HepG2 (cell line): Measurements from ENCODE around the gene COQ8B. TPM values are rescaled to one million over a fixed set of nuclear protein-coding genes. Genes with fewer than 3 reads are reported as not detected.

Source experiments
- ATAC-seq: fragments of 200-7000 bp; cut with Tn5 transposase; 3 replicates; pipeline ENCODE4 v1.9.1; 2020; ENCODE audit warnings: mild to moderate bottlenecking, moderate library complexity
- BruUV-seq: library from RNA; stranded (reverse); fragments of 400-500 nt; replicated peaks from 2 replicates; lab custom pipeline; 2021; lab: Mats Ljungman, UMichigan
- CTCF ChIA-PET: fragments of 300-600 bp; formaldehyde crosslinking; extraction: SDS; loops from one replicate; lab custom pipeline; 2021; ENCODE audit warnings: low total read pairs, inconsistent platforms, low intra/inter-chr PET ratio; lab: Yijun Ruan, JAX
- POLR2A ChIA-PET: fragments of 350-600 bp; sonication (Branson Sonifier 250); formaldehyde crosslinking; loops from one replicate; lab custom pipeline; 2020; ENCODE audit warnings: antibody characterized with exemption, inconsistent platforms; lab: Yijun Ruan, JAX
- DNase-seq: peaks from one replicate; pipeline ENCODE4 v3.0.0-alpha.2; 2015; ENCODE audit warnings: low spot score
- FAIRE-seq: peaks from 3 replicates; lab custom pipeline; 2011; peaks lifted over from hg19 to GRCh38; lab: Jason Lieb, UNC
- H2AFZ ChIP-seq: one replicate; pipeline ENCODE4 v1.6.1; 2011; ENCODE audit warnings: low read length, inconsistent platforms
- H3K27ac ChIP-seq: fragments of 300-600 bp; 3 replicates; pipeline ENCODE4 v1.8.0; 2011; ENCODE audit warnings: mixed run types, mild to moderate bottlenecking, mixed read lengths, low read length, inconsistent platforms; ENCODE audit not compliant: insufficient read depth; ENCODE audit errors: extremely low read length
- H3K27me3 ChIP-seq, 2 experiments: fragments of 200-600 bp in 1 of 2; 2 replicates in 1 of 2; 3 replicates in 1 of 2; pipeline versions ENCODE4 v1.6.0 to v1.8.0; 2011; ENCODE audit warnings: low read length in 2 of 2, mild to moderate bottlenecking in 2 of 2, moderate library complexity in 2 of 2, inconsistent platforms in 1 of 2; ENCODE audit not compliant: insufficient read depth in 2 of 2, control insufficient read depth in 1 of 2
- H3K36me3 ChIP-seq, 2 experiments: fragments of 200-600 bp in 1 of 2; replicated peaks in 1 of 2; 2 replicates in 1 of 2; 3 replicates in 1 of 2; pipeline versions ENCODE4 v1.5.1 to v1.8.0; 2011; ENCODE audit warnings: low read length in 2 of 2, inconsistent platforms in 1 of 2; ENCODE audit not compliant: insufficient read depth in 2 of 2, control insufficient read depth in 1 of 2
- H3K4me1 ChIP-seq: 2 replicates; pipeline ENCODE4 v1.5.1; 2012; ENCODE audit warnings: low read length, inconsistent platforms; ENCODE audit not compliant: insufficient read depth
- H3K4me2 ChIP-seq: 2 replicates; pipeline ENCODE4 v1.6.0; 2011; ENCODE audit warnings: low read depth, low read length, inconsistent platforms
- H3K4me3 ChIP-seq, 3 experiments: fragments of 200-600 bp in 1 of 3; sonication (generic), shearing (Covaris generic) in 1 of 3; replicated peaks in 1 of 3; 2 replicates each; pipeline ENCODE4 v1.5.1; 2011 to 2016; ENCODE audit warnings: low read length in 3 of 3, inconsistent platforms in 2 of 3, low read depth in 2 of 3, mild to moderate bottlenecking in 2 of 3, control low read depth in 1 of 3, mixed read lengths in 1 of 3; ENCODE audit not compliant: insufficient read depth in 1 of 3
- H3K79me2 ChIP-seq: one replicate; pipeline ENCODE4 v1.6.1; 2011; ENCODE audit warnings: low read length, inconsistent platforms; ENCODE audit not compliant: insufficient read depth
- H3K9ac ChIP-seq: 2 replicates; pipeline ENCODE4 v1.6.0; 2011; ENCODE audit warnings: mild to moderate bottlenecking, low read depth, low read length, inconsistent platforms; ENCODE audit not compliant: insufficient read depth
- H3K9me3 ChIP-seq: 2 replicates; pipeline ENCODE4 v1.5.1; 2012; ENCODE audit warnings: mild to moderate bottlenecking, low read length
- H4K20me1 ChIP-seq: 2 replicates; pipeline ENCODE4 v1.6.0; 2011; ENCODE audit warnings: inconsistent platforms, mild to moderate bottlenecking, low read length, moderate library complexity; ENCODE audit not compliant: insufficient read depth
- ASH2L ChIP-seq: fragments of 300-600, 200-600 bp; sonication (generic); IDR thresholded peaks from 2 replicates; pipeline ENCODE4 v1.7.0; 2017; ENCODE audit warnings: low read depth, mild to moderate bottlenecking, moderate library complexity, mixed read lengths, low read length; ENCODE audit not compliant: insufficient read length
- CCAR2 ChIP-seq: fragments of 200-400 bp; formaldehyde crosslinking; optimal IDR thresholded peaks from 2 replicates; pipeline ENCODE3; 2018; ENCODE audit warnings: low read depth, mild to moderate bottlenecking, low read length, moderate library complexity
- EEA1 ChIP-seq: sonication (generic); formaldehyde crosslinking; IDR thresholded peaks from 2 replicates; pipeline ENCODE4 v1.5.1; 2020; ENCODE audit warnings: mild to moderate bottlenecking, missing genetic modification reagents, borderline replicate concordance
- GLMP ChIP-seq: sonication (generic); formaldehyde crosslinking; IDR thresholded peaks from 2 replicates; pipeline ENCODE4 v1.9.0; 2021; ENCODE audit warnings: missing genetic modification reagents, mild to moderate bottlenecking, borderline replicate concordance
- MED13 ChIP-seq: sonication (generic); formaldehyde crosslinking; IDR thresholded peaks from 2 replicates; pipeline ENCODE4 v1.5.0; 2020; ENCODE audit warnings: missing genetic modification reagents
- MXD4 ChIP-seq: IDR thresholded peaks from 2 replicates; pipeline ENCODE4 v1.6.1; 2016; ENCODE audit warnings: mild to moderate bottlenecking, missing biosample characterization, missing genetic modification reagents
- TAF1 ChIP-seq: sonication (generic); formaldehyde crosslinking; IDR thresholded peaks from 2 replicates; pipeline ENCODE4 v1.4.0; 2020; ENCODE audit warnings: missing genetic modification reagents
- TBP ChIP-seq: sonication (generic); formaldehyde crosslinking; IDR thresholded peaks from 2 replicates; pipeline ENCODE4 v1.5.0; 2020; ENCODE audit warnings: missing genetic modification reagents
- TCF12 ChIP-seq, 2 experiments: fragments of 450-650 bp in 1 of 2; sonication (generic) in 1 of 2; formaldehyde crosslinking in 1 of 2; IDR thresholded peaks; 2 replicates each; pipeline versions ENCODE4 v1.6.1 to v1.8.0; 2017 to 2022; ENCODE audit warnings: antibody characterized with exemption in 1 of 2, mild to moderate bottlenecking in 1 of 2, missing genetic modification reagents in 1 of 2, moderate library complexity in 1 of 2
- TMF1 ChIP-seq: sonication (generic); formaldehyde crosslinking; IDR thresholded peaks from 2 replicates; pipeline ENCODE4 v1.8.1; 2022; ENCODE audit warnings: low read depth, missing genetic modification reagents
- XBP1 ChIP-seq: sonication (generic); formaldehyde crosslinking; IDR thresholded peaks from 2 replicates; pipeline ENCODE4 v1.5.0; 2020; ENCODE audit warnings: missing genetic modification reagents
- ZNF263 ChIP-seq: sonication (generic); formaldehyde crosslinking; IDR thresholded peaks from 2 replicates; pipeline ENCODE4 v1.4.0; 2020; ENCODE audit warnings: missing genetic modification reagents
- ZNF292 ChIP-seq: sonication (generic); formaldehyde crosslinking; IDR thresholded peaks from 2 replicates; pipeline ENCODE4 v1.8.1; 2022; ENCODE audit warnings: mild to moderate bottlenecking, low read depth, missing genetic modification reagents, borderline replicate concordance
- ZNF546 ChIP-seq: sonication (generic); formaldehyde crosslinking; conservative IDR thresholded peaks from 2 replicates; pipeline ENCODE4 v1.8.1; 2023; ENCODE audit warnings: mild to moderate bottlenecking, missing genetic modification reagents
- ZNF724P ChIP-seq: sonication (generic); formaldehyde crosslinking; IDR thresholded peaks from 2 replicates; pipeline ENCODE4 v1.8.0; 2022; ENCODE audit warnings: missing genetic modification reagents, borderline replicate concordance
- ZSCAN25 ChIP-seq: sonication (generic); formaldehyde crosslinking; IDR thresholded peaks from 2 replicates; pipeline ENCODE4 v1.8.0; 2022; ENCODE audit warnings: mild to moderate bottlenecking, missing genetic modification reagents
- WGBS: methylation state at CpG from one replicate; pipeline ENCODE4 v1.1.6; 2017; ENCODE audit warnings: low lambda C conversion rate; 5-methylcytosine and 5-hydroxymethylcytosine counted together
- in situ Hi-C: cut with HindIII; loops from 2 replicates; pipeline ENCODE4 v1.10.0; 2017; ENCODE audit warnings: low pct_unique_long_range_greater_than_20kb; ENCODE audit not compliant: extremely low pct_ligation_motif_present
- intact Hi-C: fragments of 100-400 bp; cut with micrococcal nuclease; formaldehyde crosslinking; loops from one replicate; pipeline ENCODE4 v1.10.0; 2022; ENCODE audit not compliant: unreplicated experiment
- polyA plus RNA-seq, 8 experiments: library from polyadenylated mRNA; depleted of rRNA in 3 of 8; stranded (reverse) in 7 of 8; unstranded in 1 of 8; fragments of >200 nt; fragmentation: Illumina TruSeq in 4 of 8; extraction: Trizol in 4 of 8; gene quantifications; 2 replicates each; pipeline versions ENCODE4 v1.2.1 to v1.2.3, GENCODE V29; 2011 to 2016; ENCODE audit warnings: low read depth in 4 of 8, missing spikeins in 1 of 8, mixed read lengths in 1 of 8; ENCODE audit not compliant: insufficient read depth in 1 of 8
- total RNA-seq, 5 experiments: library from RNA; depleted of rRNA; stranded (reverse); fragments of >200 nt; fragmentation: Illumina TruSeq; extraction: Trizol; gene quantifications; 2 replicates each; pipeline ENCODE4 v1.2.3, GENCODE V29; 2016; ENCODE audit warnings: low read depth in 1 of 5
- TF ChIP-seq, protein P1 (sequence below): sonication (generic); formaldehyde crosslinking; IDR thresholded peaks from 2 replicates; pipeline ENCODE4 v1.8.0; 2022; ENCODE audit warnings: low read depth, missing genetic modification reagents
- TF ChIP-seq, protein P2 (sequence below): sonication (generic); formaldehyde crosslinking; IDR thresholded peaks from 2 replicates; pipeline ENCODE4 v1.5.0; 2020; ENCODE audit warnings: mild to moderate bottlenecking, missing genetic modification reagents

The COQ8B gene
- total and polyA plus RNA-seq, 2 of the 13 experiments (the other 11 are each of a cell fraction or from before 2014, with no cell fraction given) = 12.3 to 17.2 TPM

GRCh38 chr19:40750874-40751537, 34.3 kb upstream of the COQ8B start, which contains the start of gene SNRPA:
TSS of gene SNRPA (plus strand) at chr19:40751203. CDS start at chr19:40751409, 206 bp downstream.
- POLR2A ChIA-PET = interaction anchor here (0.7 to 7.8 kb wide), 30 partner anchors 9 to 1531 kb away, joined by 3 to 90 read pairs (median 5); partner anchors contain the start of genes COQ8B, EGLN2, ITPKC and MIA
- no peak for FAIRE-seq
- Histone ChIP-seq H4K20me1 (peaks cover 22% of the 10 kb centered on the region), H3K27me3 (no peaks in the 10 kb centered on the region; a peak in 1 of 5 replicates), H3K4me2 (peak within 1 kb of the TSS; percentile 99), H3K9me3 (no peaks in the 10 kb centered on the region), H3K27ac (peak within 1 kb of the TSS; percentile 95), H3K36me3 (peaks cover under 1 to 8% of the 10 kb centered on the region in 2 experiments; a peak in 4 of 5 replicates), H3K4me1 (peaks cover 68% of the 10 kb centered on the region), H3K79me2 (peaks cover 55% of the 10 kb centered on the region), H3K9ac (peak within 1 kb of the TSS; percentile 96), H3K4me3 (peak within 1 kb of the TSS; percentile 73 to 89 (median 74)), H2AFZ (no peak within 1 kb of the TSS)
- BruUV-seq = no TSS peak
- intact Hi-C loops (loop anchor here (1.0 to 2.0 kb wide), 2 partner anchors 32 to 47 kb away; no protein-coding TSS in a partner anchor), in situ Hi-C loops (loop anchor here (5.0 kb wide), 2 partner anchors 34 to 56 kb away; partner anchors contain the start of genes COQ8B and ITPKC)
- CTCF ChIA-PET = no interaction called here
- under 1% methylated on average over 19 of the region's 46 CpGs for WGBS
- peak; percentile 97 for DNase-seq
- ATAC-seq = peak; percentile 85
- TF ChIP-seq MED13 (CRISPR knock-in tag) (peak; percentile 69; the same call in 1 of the 2 replicates), EEA1 (peak; percentile 76; the same call in 1 of the 2 replicates), XBP1 (CRISPR knock-in tag) (0 out of 2 replicates have a peak, but pooled peaks have one; percentile 25), ZSCAN25 (peak; percentile 7; the same call in 1 of the 2 replicates), GLMP (CRISPR knock-in tag) (no peak), ASH2L (no peak), CCAR2 (no peak), ZNF546 (no peak), ZNF292 (no peak), TBP (CRISPR knock-in tag) (no peak), ZNF724P (CRISPR knock-in tag) (0 out of 2 replicates have a peak, but pooled peaks have one; percentile 2), TCF12 (IDR thresholded peaks at IDR 0.05) (no peak), TCF12 (CRISPR knock-in tag; IDR thresholded peaks at IDR 0.05) (no peak), MXD4 (peak; percentile 78; the same call in 1 of the 2 replicates), TMF1 (CRISPR knock-in tag) (peak; percentile 87), TAF1 (CRISPR knock-in tag) (peak; percentile 80), ZNF263 (CRISPR knock-in tag) (no peak; the same call in 1 of the 2 replicates)
- TF ChIP-seq, protein P1, sequence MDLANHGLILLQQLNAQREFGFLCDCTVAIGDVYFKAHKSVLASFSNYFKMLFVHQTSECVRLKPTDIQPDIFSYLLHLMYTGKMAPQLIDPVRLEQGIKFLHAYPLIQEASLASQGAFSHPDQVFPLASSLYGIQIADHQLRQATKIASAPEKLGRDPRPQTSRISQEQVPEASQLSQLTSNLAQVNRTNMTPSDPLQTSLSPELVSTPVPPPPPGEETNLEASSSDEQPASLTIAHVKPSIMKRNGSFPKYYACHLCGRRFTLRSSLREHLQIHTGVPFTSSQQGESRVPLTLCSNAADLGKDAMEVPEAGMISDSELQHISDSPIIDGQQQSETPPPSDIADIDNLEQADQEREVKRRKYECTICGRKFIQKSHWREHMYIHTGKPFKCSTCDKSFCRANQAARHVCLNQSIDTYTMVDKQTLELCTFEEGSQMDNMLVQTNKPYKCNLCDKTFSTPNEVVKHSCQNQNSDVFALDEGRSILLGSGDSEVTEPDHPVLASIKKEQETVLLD = no peak
- TF ChIP-seq, protein P2, sequence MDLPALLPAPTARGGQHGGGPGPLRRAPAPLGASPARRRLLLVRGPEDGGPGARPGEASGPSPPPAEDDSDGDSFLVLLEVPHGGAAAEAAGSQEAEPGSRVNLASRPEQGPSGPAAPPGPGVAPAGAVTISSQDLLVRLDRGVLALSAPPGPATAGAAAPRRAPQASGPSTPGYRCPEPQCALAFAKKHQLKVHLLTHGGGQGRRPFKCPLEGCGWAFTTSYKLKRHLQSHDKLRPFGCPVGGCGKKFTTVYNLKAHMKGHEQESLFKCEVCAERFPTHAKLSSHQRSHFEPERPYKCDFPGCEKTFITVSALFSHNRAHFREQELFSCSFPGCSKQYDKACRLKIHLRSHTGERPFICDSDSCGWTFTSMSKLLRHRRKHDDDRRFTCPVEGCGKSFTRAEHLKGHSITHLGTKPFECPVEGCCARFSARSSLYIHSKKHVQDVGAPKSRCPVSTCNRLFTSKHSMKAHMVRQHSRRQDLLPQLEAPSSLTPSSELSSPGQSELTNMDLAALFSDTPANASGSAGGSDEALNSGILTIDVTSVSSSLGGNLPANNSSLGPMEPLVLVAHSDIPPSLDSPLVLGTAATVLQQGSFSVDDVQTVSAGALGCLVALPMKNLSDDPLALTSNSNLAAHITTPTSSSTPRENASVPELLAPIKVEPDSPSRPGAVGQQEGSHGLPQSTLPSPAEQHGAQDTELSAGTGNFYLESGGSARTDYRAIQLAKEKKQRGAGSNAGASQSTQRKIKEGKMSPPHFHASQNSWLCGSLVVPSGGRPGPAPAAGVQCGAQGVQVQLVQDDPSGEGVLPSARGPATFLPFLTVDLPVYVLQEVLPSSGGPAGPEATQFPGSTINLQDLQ = no peak
